Breast epithelium (tissue), 3 donors: Measurements from ENCODE around the gene RBBP5.

Experiments
- CTCF ChIP-seq, 3 donors: fragments of 450-650 bp; IDR thresholded peaks; one replicate each; pipeline ENCODE4 v1.5.1; 2016 to 2017; ENCODE audit warnings: antibody characterized with exemption in 3 of 3, mild to moderate bottlenecking in 3 of 3, moderate library complexity in 3 of 3
- POLR2A ChIP-seq: fragments of 450-650 bp; IDR thresholded peaks from one replicate; pipeline ENCODE4 v1.6.1; 2016; ENCODE audit warnings: antibody characterized with exemption, mild to moderate bottlenecking, moderate library complexity
- POLR2AphosphoS5 ChIP-seq, 3 donors: sonication (generic); formaldehyde crosslinking; IDR thresholded peaks; one replicate each; pipeline ENCODE4 v1.6.1; 2017; ENCODE audit warnings: antibody characterized with exemption in 3 of 3

GRCh38 chr1:205049479-205049878 lies 72.3 kb downstream of the RBBP5 start:
- TF ChIP-seq CTCF (IDR thresholded peaks at IDR 0.05), result no peak
- TF ChIP-seq POLR2A, result no peak
- no peak for TF ChIP-seq POLR2AphosphoS5 (IDR thresholded peaks at IDR 0.05)
